Keratinocyte (primary cell): Measurements from ENCODE around the gene PTPRN2. TPM values are rescaled to one million over a fixed set of nuclear protein-coding genes. Genes with fewer than 3 reads are reported as not detected.

Source experiments
- DNase-seq: peaks from one replicate; pipeline ENCODE4 v3.0.0-alpha.2; 2011; ENCODE audit warnings: low read depth, missing footprints, low spot score
- FAIRE-seq: peaks from 2 replicates; lab custom pipeline; 2011; peaks lifted over from hg19 to GRCh38; lab: Jason Lieb, UNC
- H2AFZ ChIP-seq: 2 replicates; pipeline ENCODE4 v1.6.0; 2012; ENCODE audit warnings: low read length, control low read depth, inconsistent platforms; ENCODE audit not compliant: control insufficient read depth
- H3K27ac ChIP-seq: 2 replicates; pipeline ENCODE4 v1.5.1; 2011; ENCODE audit warnings: low read length; ENCODE audit not compliant: control insufficient read depth, insufficient read depth
- H3K27me3 ChIP-seq: 3 replicates; pipeline ENCODE4 v1.6.0; 2011; ENCODE audit warnings: low read length; ENCODE audit not compliant: control insufficient read depth, insufficient read depth; ENCODE audit errors: extremely low read depth
- H3K36me3 ChIP-seq, 2 experiments: 2 replicates in 1 of 2; 3 replicates in 1 of 2; pipeline ENCODE4 v1.5.1; 2011; ENCODE audit warnings: low read length in 2 of 2, mild to moderate bottlenecking in 1 of 2; ENCODE audit not compliant: control insufficient read depth in 2 of 2, insufficient read depth in 2 of 2; ENCODE audit errors: extremely low read depth in 1 of 2
- H3K4me1 ChIP-seq: 3 replicates; pipeline ENCODE4 v1.5.1; 2011; ENCODE audit warnings: low read length; ENCODE audit not compliant: control insufficient read depth, insufficient read depth; ENCODE audit errors: extremely low read depth
- H3K4me2 ChIP-seq: 3 replicates; pipeline ENCODE4 v1.6.0; 2011; ENCODE audit warnings: low read depth, low read length; ENCODE audit not compliant: control insufficient read depth, insufficient read depth; ENCODE audit errors: extremely low read depth
- H3K4me3 ChIP-seq, 3 experiments: fragments of 200-600 bp in 1 of 3; sonication (generic) in 1 of 3; 2 replicates in 2 of 3; 3 replicates in 1 of 3; pipeline ENCODE4 v1.5.1; 2011 to 2016; ENCODE audit warnings: low read length in 3 of 3, mild to moderate bottlenecking in 3 of 3, control low read depth in 2 of 3, inconsistent platforms in 1 of 3, low read depth in 1 of 3, mixed read lengths in 1 of 3, mixed run types in 1 of 3, moderate library complexity in 1 of 3; ENCODE audit not compliant: control insufficient read depth in 2 of 3, insufficient read depth in 2 of 3; ENCODE audit errors: extremely low read depth in 1 of 3
- H3K79me2 ChIP-seq: 2 replicates; pipeline ENCODE4 v1.6.0; 2012; ENCODE audit warnings: low read length; ENCODE audit not compliant: control insufficient read depth, insufficient read depth
- H3K9ac ChIP-seq: 3 replicates; pipeline ENCODE4 v1.6.0; 2011; ENCODE audit warnings: low read length; ENCODE audit not compliant: control insufficient read depth, insufficient read depth; ENCODE audit errors: extremely low read depth
- H3K9me1 ChIP-seq: 3 replicates; pipeline ENCODE4 v1.6.0; 2011; ENCODE audit warnings: low read length; ENCODE audit not compliant: control insufficient read depth, insufficient read depth; ENCODE audit errors: extremely low read depth
- H3K9me3 ChIP-seq: 2 replicates; pipeline ENCODE4 v1.5.1; 2012; ENCODE audit warnings: low read depth, low read length; ENCODE audit not compliant: control insufficient read depth
- H4K20me1 ChIP-seq: 3 replicates; pipeline ENCODE4 v1.6.0; 2011; ENCODE audit warnings: low read length; ENCODE audit not compliant: control insufficient read depth, insufficient read depth; ENCODE audit errors: extremely low read depth
- EZH2 ChIP-seq: IDR thresholded peaks from one replicate; pipeline ENCODE4 v1.6.1; 2012; ENCODE audit warnings: inconsistent platforms, mild to moderate bottlenecking, low read length, moderate library complexity
- dilution Hi-C: fragments of 300-500 bp; cut with MboI; formaldehyde crosslinking; loops from one replicate; pipeline ENCODE4 v1.7.0; 2020; ENCODE audit warnings: low sequenced_read_pairs; ENCODE audit not compliant: extremely low pct_ligation_motif_present
- polyA plus RNA-seq, 5 experiments: library from polyadenylated mRNA; depleted of rRNA in 3 of 5; stranded (reverse) in 3 of 5; stranded (forward) in 1 of 5; unstranded in 1 of 5; fragments of >200 nt; gene quantifications; 1 replicate in 1 of 5; 2 replicates in 3 of 5; 3 replicates in 1 of 5; pipeline versions ENCODE4 v1.2.1 to v1.2.3, GENCODE V29; 2011 to 2012; ENCODE audit warnings: missing spikeins in 2 of 5, low read depth in 1 of 5, low replicate concordance in 1 of 5
- TF ChIP-seq, protein P1 (sequence below), 3 experiments: IDR thresholded peaks in 1 of 3; conservative IDR thresholded peaks in 1 of 3; optimal IDR thresholded peaks in 1 of 3; 2 replicates in 2 of 3; 3 replicates in 1 of 3; pipeline versions ENCODE3 to v1.5.1; 2011; ENCODE audit warnings: low read length in 3 of 3, mild to moderate bottlenecking in 3 of 3, moderate library complexity in 2 of 3, control low read depth in 1 of 3, inconsistent platforms in 1 of 3; ENCODE audit not compliant: insufficient read depth in 2 of 3; ENCODE audit errors: extremely low read depth in 1 of 3

Gene PTPRN2
- polyA plus RNA-seq, 1 donor (not counting 4 experiments of a cell fraction or from before 2014, with no cell fraction given) = not detected

GRCh38 chr7:158312789-158313188 lies 274.8 kb downstream of the PTPRN2 start:
- FAIRE-seq (no peak), DNase-seq (no peak)
- H3K79me2 ChIP-seq = no peaks in the 10 kb centered on the region
- H3K9ac ChIP-seq = no peak overlapping the region
- no peaks in the 10 kb centered on the region for H3K36me3 ChIP-seq
- no peak overlapping the region for H3K4me2 ChIP-seq
- no peak overlapping the region for H3K4me3 ChIP-seq
- TF ChIP-seq, protein P1, sequence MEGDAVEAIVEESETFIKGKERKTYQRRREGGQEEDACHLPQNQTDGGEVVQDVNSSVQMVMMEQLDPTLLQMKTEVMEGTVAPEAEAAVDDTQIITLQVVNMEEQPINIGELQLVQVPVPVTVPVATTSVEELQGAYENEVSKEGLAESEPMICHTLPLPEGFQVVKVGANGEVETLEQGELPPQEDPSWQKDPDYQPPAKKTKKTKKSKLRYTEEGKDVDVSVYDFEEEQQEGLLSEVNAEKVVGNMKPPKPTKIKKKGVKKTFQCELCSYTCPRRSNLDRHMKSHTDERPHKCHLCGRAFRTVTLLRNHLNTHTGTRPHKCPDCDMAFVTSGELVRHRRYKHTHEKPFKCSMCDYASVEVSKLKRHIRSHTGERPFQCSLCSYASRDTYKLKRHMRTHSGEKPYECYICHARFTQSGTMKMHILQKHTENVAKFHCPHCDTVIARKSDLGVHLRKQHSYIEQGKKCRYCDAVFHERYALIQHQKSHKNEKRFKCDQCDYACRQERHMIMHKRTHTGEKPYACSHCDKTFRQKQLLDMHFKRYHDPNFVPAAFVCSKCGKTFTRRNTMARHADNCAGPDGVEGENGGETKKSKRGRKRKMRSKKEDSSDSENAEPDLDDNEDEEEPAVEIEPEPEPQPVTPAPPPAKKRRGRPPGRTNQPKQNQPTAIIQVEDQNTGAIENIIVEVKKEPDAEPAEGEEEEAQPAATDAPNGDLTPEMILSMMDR (optimal IDR thresholded peaks at IDR 0.05 in 1 of 3, IDR thresholded peaks at IDR 0.05 in 1 of 3, conservative IDR thresholded peaks at IDR 0.05 in 1 of 3; ENCODE audit: extremely low read depth in 1 of 3, insufficient read depth in 2 of 3, low read length in 3 of 3) = no peak
- no peak for TF ChIP-seq EZH2
- no peaks in the 10 kb centered on the region for H3K9me1 ChIP-seq
- dilution Hi-C loops = no loop called here
- H2AFZ ChIP-seq = no peak overlapping the region
- H3K27me3 ChIP-seq = no peaks in the 10 kb centered on the region
- H3K9me3 ChIP-seq = peaks cover 23% of the 10 kb centered on the region
- no peaks in the 10 kb centered on the region for H3K4me1 ChIP-seq
- no peak overlapping the region for H3K27ac ChIP-seq
- H4K20me1 ChIP-seq = no peaks in the 10 kb centered on the region

DNA sequence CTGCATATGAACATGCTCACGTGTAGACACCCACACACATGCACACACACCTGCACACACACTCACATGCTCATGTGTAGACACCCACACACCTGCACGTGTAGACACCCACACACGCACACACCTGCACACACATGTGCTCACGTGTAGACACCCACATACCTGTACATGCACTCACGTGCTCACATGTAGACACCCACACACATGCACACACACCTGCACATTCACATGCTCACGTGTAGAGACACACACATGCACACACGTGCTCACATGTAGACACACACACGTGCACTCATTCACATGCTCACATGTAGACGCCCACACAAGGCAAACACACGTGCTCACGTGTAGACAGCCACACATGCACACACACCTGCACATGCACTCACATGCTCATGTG lies 275.8 kb downstream of the PTPRN2 start:
- Histone ChIP-seq H3K27me3 (no peaks in the 10 kb centered on the region), H3K4me1 (no peaks in the 10 kb centered on the region), H3K9ac (no peak overlapping the region), H3K9me1 (no peaks in the 10 kb centered on the region), H3K36me3 (no peaks in the 10 kb centered on the region), H3K4me2 (no peak overlapping the region), H4K20me1 (no peaks in the 10 kb centered on the region), H2AFZ (no peak overlapping the region), H3K79me2 (no peaks in the 10 kb centered on the region), H3K9me3 (peaks cover 22% of the 10 kb centered on the region), H3K4me3 (no peak overlapping the region), H3K27ac (no peak overlapping the region)
- DNase-seq = no peak
- TF ChIP-seq, protein P1 (optimal IDR thresholded peaks at IDR 0.05 in 1 of 3, IDR thresholded peaks at IDR 0.05 in 1 of 3, conservative IDR thresholded peaks at IDR 0.05 in 1 of 3; ENCODE audit: extremely low read depth in 1 of 3, insufficient read depth in 2 of 3, low read length in 3 of 3) = no peak
- TF ChIP-seq EZH2 = no peak
- FAIRE-seq = no peak
- dilution Hi-C loops = no loop called here
